HuH-7 (cell line): ENCODE data around the gene MIDN.
"Not testable (repeated sequence)": the region's sequence is repeated elsewhere in the genome, so short reads cannot be mapped to it uniquely, and the experiment has no call there.

Experiments
- DNase-seq: peaks from one replicate; pipeline ENCODE4 v3.0.0; 2011; ENCODE audit warnings: low spot score

MIDN gene

DNA sequence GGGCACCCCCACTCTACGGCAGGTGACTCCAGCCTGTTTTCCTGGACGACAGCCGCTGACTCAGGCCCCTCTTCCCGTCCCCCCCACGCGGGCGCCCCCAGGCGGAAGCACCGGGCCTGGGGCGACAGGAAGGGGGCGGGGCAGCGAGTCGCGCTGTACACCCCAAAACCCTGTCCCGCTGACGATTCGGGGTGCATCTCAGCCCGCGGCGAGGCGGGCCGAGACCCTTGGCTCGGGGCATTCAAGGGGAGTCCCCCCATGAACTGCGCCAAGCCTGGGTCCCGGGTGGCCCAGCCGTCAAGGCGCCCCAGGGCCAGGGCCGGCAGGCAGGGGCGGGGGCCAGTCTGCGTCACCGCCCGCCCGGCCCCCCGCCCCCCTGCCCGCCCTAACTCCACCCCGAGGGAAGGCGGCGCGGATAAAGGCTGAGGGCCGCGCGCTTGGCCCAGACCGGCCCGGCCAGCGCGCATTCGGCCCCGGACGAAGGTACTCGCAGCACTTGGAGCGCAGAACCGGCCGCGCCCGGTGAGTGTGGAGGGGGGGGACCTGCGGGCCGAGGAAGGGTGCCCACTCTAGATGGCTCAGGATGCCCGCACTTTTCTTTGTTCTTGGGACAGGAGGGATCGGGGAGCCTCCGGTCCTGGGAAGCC lies at the start of gene MIDN:
MIDN (plus strand) TSS at position 445 of the 647 bp plus-strand sequence. CDS start 1,714 bp downstream, outside the sequence.
- no peak for DNase-seq

DNA sequence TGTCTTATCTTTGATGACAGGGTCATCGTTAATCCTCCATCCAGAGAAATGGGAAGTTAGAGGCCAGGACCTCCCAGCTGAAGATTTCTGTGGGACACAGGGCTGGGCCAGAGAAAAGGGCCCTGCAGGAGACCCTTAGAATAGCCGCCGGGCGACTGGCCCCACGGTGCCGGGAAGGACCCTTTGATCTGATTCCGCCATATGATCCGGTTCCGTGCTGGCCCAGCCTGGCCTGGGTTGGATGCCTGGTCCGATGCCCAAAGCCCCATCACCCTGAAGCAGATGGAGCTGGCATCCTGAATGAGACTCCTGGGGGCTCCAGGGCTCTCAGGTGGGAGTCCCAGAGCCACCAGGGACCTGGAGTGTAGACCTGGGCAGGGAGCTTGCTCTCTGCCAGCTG lies 48.9 kb upstream of the MIDN start:
- DNase-seq: no peak

DNA sequence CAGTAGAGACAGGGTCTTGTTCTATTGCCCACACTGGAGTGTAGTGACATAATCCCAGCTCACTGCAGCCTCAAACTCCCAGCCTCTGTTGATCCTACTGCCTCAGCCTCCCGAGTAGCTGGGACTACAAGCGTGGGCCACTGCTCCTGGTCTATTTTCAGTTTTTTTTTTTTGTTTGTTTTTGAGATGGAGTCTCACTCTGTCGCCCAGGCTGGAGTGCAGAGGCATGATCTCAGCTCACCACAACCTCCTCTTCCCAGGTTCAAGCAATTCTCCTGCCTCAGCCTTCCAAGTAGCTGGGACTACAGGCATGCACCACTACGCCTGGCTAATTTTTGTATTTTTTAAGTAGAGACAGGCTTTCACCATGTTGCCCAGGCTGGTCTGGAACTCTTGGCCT lies 47.8 kb upstream of the MIDN start:
- DNase-seq: not testable (repeated sequence)

DNA sequence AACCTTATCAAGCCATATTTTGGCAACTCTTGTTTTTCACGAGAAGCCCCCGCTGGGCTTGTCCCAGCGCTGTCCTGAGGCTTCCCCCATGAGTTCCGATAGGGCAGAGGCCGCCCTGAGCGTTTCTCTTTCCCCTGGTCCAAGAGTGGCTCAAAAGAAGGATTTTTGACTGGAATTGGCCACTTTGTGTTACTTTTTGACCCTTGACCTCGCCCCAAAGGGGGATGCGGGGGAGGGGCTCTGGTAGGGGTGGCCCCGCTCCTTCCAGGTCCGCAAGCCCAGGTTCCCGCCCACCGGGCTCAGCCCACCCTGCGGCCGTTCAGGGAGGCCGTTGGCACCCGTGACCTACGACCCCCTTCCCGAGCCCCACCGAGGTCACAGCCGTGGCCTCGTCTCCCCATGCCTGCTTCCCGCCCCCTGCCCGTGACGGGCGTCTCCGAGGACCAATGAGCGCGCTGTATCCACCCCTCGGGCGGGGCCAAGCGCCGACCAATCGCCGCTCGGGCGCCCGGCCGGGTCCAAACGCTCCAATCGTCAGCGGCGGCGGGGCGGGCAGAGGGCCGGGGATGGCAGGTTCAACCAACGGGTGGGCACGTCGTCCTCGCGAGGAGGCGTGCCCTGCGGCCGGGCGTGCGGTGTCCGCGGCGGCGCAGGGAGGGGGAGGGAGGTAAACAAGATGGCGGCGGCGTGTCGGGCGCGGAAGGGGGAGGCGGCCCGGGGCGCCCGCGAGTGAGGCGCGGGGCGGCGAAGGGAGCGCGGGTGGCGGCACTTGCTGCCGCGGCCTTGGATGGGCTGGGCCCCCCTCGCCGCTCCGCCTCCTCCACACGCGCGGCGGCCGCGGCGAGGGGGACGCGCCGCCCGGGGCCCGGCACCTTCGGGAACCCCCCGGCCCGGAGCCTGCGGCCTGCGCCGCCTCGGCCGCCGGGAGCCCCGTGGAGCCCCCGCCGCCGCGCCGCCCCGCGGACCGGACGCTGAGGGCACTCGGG lies 43.0 kb upstream of the MIDN start, which contains the start of gene STK11:
STK11 (plus strand) TSS at position 665 of the 986 bp plus-strand sequence. CDS start 1,136 bp downstream, outside the sequence.
- DNase-seq: peak; percentile 100

DNA sequence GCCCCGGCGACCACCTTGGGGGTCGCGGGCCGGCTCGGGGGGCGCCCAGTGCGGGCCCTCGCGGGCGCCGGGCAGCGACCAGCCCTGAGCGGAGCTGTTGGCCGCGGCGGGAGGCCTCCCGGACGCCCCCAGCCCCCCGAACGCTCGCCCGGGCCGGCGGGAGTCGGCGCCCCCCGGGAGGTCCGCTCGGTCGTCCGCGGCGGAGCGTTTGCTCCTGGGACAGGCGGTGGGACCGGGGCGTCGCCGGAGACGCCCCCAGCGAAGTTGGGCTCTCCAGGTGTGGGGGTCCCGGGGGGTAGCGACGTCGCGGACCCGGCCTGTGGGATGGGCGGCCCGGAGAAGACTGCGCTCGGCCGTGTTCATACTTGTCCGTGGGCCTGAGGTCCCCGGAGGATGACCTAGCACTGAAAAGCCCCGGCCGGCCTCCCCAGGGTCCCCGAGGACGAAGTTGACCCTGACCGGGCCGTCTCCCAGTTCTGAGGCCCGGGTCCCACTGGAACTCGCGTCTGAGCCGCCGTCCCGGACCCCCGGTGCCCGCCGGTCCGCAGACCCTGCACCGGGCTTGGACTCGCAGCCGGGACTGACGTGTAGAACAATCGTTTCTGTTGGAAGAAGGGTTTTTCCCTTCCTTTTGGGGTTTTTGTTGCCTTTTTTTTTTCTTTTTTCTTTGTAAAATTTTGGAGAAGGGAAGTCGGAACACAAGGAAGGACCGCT lies 42.1 kb upstream of the MIDN start:
- no peak for DNase-seq

DNA sequence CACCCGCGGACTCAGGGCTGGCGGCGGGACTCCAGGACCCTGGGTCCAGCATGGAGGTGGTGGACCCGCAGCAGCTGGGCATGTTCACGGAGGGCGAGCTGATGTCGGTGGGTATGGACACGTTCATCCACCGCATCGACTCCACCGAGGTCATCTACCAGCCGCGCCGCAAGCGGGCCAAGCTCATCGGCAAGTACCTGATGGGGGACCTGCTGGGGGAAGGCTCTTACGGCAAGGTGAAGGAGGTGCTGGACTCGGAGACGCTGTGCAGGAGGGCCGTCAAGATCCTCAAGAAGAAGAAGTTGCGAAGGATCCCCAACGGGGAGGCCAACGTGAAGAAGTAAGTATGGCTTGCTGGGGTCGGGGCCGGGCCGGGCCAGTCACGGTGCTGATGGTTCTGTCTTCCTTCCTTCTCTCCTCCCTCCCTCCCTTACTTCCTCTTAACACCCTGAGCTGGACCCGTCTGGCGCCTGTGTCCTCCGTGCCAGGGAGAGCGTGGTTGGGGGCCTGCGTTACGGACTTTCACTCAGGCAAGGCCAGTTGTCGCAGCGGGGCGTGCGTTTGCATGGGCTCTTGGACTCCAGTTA lies 41.4 kb upstream of the MIDN start:
- no peak for DNase-seq

DNA sequence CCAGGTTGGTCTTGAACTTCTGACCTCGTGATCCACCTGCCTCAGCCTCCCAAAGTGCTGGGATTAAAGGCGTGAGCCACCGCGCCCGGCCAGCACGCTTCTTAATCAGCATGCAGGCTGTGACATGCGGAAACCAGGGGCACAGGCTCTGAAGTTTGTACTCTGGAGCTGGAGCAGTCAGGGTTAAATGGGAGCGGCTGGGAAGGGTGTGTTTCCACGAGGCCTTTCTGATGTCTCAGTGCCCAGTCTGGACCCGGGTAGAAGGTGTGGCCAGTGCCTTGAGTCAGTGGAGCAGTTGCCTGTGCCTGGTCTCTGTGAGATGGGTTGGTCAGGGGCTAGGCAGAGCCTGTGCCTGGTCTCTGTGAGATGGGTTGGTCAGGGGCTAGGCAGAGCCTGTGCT lies 39.6 kb upstream of the MIDN start:
- DNase-seq: not testable (repeated sequence)

DNA sequence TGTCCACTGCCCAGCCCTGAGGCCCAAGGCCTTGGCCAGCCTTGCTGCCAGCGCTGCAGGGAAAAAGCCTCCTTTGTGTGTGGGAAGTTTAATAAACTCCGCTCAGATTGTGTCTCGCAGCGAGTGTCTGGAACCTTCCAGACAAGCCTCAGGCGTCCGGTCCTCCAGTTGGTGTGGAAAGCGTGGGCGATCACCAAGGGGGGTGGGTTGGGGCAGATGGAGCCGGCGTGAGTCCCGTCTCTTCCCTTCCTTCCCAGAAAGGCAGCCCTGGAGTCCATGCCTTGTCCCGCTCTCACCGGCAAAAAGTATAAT lies 38.2 kb upstream of the MIDN start:
- DNase-seq: no peak

DNA sequence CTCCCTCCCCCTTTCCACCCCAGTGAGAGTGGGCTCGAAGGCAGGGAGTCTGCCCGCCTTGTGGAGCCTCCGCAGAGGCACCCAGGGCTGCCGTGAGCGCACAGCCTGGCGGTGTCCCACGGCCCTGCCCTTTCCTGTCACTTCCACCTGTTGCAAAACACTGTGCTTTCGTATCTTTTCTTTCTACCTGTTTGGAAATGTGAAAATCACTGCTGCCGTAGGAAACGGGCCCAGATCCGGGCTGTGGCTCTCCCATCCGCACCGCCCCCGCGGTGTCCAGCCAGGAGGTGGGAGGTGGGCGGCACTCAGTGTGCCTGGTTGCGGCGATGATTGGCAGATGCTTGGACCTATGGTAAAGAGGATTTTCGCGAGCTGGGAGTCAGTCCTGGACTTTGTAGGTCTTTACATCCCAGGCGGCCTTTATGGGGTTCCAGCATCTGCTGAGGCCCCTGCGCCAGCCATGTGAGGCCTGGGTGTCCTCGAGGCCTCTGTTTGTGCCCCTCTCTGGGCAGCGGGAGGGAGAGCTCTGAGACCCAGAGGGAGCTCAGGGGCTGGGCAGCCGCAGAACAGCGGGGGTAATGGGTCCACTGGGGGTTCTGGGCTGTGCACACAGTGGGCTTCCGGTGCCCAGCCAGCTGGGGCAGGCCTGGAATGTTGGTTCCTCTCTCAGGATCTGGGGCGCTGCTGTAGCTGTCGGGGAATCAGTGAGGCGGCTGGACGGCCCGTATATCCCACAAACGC lies 36.7 kb upstream of the MIDN start:
- DNase-seq: no peak

DNA sequence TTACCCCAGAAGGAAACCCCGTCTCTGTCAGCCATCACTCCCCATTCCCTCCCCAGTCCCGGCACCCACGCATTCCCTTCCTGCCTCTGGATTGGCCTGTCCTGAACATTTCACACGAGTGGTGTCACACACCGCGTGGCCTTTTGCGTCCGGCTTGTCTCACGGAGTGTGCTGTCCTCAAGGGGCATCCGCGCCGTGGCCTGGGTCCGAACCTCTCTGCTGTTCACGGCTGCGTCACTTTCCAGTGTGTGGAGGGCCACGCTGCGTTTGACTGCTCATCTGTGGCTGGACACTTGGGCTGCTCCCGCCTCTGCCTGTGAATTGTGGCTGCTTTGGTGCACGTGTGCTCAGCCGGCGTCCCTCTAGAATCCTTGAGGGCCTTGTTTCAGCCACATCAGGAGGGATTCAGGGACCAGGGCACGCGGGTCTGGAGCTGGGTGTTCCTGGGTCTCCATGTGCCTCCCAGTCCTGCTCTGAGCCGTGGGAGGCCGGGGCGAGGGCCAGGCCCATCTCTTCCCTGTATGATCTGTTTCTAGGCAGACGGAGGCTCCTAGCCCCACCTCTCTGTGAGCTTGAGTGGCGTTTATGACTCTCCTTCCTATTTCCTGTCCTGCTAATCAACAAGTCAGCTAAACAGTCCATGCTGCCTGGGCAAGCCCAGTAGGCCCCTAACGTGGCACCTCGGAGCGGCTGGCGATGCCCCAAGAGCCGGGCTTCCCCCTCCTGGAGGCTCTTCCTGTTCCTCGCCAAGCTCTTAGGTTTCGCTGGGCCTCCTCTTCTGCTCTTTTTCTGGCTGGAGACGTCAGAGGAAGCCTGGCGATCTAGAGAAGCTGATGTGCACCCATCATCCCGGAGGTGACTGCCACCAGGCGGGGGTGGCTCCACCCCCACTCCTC lies 34.7 kb upstream of the MIDN start:
- DNase-seq: no peak

DNA sequence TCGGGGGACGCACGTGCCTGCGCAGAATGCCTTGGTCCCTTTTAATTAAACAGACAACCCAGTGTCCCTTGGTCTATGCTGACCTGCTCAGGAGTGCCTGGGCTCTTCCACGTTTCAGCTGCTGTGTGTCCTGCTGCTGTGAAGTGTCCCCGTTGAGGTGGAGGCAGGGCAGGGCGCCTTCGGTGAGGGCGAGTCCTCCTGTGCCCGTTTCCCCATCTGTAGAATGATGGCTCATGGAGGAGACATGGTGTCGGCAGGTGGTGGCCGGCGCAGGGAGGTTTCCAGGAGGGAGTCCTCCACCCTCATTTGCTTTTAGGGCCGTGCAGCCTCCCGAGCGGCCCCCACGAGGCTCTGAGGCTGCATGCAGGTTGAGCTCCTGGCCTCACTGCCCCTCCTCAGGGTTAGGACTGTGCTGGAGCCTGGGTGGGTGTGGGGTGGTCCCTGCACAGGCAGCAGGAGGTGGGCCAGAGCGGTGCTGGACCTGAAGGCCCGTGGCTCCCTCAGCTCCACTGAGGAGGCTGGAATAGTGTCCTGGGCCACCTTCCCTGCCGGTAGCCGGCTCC lies 34.0 kb upstream of the MIDN start:
- DNase-seq: no peak

DNA sequence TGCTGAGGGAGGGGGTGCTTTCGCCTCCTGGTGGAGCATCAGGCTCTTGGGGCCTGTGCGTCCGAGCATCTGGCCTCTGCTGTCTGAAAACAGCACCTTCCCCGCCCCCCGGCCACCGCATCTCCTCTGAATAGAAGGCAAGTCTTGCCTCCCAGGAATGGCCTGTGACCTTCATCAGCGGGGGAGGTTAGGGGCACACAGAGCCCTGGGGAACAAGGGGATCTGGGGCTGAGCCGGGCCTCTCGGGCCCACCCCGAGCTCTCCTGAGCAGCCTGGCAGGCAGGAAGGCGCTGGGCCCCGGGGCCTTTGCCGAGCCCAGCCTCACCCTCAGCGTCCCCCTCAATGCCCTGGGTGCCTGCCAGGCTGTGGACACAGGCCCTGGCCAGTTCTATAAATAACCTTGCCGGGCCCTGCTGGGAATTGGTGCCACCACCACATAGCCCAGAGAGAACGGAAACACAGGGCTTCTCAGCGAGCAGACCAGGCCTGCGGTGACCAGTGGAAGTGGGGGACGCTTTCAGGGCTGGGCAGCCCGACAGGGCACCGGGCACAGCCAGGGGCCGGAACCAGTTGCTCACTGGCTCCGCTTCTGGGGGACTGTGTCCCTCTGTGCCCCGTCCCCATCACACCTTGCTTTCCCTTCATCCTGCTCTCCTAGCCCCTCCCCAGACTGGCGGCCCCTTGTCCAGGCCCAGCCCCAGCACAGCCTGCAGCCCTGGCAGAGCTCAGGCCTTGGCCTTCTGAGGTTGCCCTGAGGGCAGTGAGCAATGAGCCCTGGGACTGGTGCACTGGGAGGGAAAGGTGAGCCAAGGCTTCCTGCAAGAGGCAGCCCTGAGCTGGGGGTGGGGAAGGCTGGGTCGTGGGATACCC lies 33.3 kb upstream of the MIDN start:
- no peak for DNase-seq

DNA sequence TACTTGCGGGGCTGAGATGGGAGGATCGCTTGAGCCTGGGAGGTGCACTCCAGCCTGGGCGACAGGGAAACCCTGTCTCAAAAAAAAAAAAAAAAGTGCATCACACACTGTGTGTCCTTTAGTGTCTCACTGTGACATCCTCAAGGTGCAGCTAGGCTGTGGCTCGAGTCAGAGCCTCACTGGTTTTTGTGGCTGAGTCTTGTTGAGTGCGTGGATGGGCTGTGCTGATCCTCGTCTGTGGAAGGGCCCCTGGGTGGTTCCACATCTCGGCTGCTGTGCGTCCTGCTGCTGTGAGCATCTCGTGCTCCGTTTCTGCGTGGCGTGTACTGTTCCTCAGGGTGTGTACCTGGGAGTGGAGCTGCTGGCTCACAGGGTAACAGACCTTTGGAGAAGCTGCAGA lies 31.6 kb upstream of the MIDN start:
- DNase-seq: no peak

DNA sequence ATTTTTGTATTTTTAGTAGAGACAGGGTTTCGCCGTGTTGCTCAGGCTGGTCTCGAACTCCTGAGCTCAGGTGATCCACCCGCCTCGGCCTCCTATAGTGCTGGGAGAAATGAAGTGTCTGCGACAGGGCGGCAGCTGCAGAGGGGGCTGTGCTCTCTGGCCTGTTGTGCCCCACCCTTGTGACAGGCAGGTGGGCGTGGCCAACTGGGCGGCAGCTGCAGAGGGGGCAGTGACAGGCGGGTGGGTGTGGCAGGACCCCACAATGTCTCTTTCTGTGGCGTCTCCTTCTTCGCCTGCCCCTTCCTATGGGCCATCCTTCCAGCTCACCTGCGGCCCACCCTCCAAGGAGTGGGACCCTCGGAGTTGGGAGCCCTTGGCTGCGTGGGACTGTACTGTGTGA lies 31.0 kb upstream of the MIDN start:
- no peak for DNase-seq

DNA sequence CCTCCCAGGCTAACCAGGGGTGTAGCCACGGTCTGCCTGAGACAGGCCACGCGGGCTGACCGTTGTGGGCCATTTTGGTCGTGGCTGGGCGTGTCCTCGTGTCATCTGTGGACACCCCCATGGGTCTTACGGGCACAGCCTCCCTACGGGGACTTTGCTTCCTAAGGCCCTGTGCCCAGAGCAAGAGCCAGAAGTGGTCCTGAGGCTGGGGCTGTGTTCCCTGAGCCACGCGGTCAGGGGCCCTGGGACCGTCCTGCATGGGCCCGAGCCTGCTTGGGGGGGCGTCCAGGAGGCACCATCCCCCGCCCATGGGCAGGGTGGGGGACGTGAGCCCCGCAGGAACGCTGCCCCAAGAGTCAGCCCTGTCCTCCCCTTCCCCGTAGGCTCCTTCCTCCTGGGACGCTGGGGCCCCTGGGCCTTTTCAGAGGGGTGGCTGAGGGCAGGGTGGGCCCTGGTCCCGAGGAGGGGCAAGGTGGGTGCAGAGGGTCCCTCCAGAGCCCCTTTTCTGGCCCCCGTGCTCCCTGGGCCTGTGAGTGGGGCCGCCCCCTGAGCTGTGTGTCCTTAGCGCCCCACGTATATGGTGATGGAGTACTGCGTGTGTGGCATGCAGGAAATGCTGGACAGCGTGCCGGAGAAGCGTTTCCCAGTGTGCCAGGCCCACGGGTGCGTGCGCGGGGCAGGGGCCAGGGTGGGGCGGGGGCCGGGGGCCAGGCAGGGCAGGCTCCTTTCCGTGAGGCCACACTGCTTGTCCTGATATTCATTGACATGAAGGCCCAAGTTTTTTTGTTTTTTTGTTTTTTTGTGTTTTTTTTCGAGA lies 29.4 kb upstream of the MIDN start:
- no peak for DNase-seq

DNA sequence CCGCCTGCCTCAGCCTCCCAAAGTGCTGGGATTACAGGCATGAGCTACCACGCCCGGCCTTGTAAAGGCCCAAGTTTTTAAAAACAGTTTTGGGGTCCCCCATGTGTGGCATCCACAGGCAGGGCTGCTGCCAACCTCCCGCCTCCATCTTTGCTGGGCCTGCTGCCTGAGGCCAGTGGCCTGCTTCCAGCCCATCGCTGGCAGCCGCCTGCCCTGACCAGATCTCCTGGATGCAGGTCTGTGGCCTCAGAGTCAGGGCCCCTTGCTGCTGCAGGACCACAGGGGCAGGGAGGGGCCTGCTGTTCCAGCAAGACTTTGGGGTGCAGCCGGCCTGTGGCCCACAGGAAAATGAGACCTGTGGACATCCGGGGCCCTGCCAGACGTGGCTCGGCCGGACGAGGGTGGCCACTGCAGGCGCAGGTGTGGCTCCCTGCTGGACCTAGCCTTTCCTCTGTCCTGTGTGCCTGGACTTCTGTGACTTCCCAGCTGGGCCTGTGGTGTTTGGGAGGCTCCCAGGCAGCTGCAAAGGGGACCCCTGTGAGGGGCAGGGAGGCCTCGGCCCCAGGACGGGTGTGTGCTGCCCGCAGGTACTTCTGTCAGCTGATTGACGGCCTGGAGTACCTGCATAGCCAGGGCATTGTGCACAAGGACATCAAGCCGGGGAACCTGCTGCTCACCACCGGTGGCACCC lies 28.5 kb upstream of the MIDN start:
- no peak for DNase-seq

DNA sequence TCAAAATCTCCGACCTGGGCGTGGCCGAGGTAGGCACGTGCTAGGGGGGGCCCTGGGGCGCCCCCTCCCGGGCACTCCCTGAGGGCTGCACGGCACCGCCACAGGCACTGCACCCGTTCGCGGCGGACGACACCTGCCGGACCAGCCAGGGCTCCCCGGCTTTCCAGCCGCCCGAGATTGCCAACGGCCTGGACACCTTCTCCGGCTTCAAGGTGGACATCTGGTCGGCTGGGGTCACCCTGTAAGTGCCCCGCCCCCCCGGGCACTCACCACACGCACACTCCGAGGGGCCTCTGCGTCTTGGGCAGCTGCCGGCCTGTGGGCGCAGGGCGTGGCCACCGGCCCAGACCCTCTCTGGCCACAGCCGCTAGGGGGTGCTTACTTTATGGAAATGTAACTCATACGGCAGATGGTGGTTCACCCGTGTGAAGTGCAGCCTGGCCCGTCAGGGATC lies 27.9 kb upstream of the MIDN start:
- no peak for DNase-seq
